Smooth muscle cell (in vitro differentiated cells): ENCODE results near the gene INKA2. TPM values are rescaled to one million over a fixed set of nuclear protein-coding genes. Genes with fewer than 3 reads are reported as not detected.
"Not testable (repeated sequence)": the region's sequence is repeated elsewhere in the genome, so short reads cannot be mapped to it uniquely, and the experiment has no call there.

Experiments used
- DNase-seq: peaks from one replicate; lab custom pipeline; 2025; ENCODE audit not compliant: unreplicated experiment; lab: John Stamatoyannopoulos, UW
- H2AFZ ChIP-seq: fragments of 200-600 bp; sonication (generic); 2 replicates; pipeline ENCODE4 v1.6.0; 2016; ENCODE audit warnings: antibody characterized with exemption, low read depth, mild to moderate bottlenecking
- H3F3A ChIP-seq: fragments of 200-600 bp; sonication (generic); 2 replicates; pipeline ENCODE4 v1.6.0; 2017; ENCODE audit warnings: antibody characterized with exemption, low read depth
- H3K27ac ChIP-seq: fragments of 200-600 bp; sonication (generic); 2 replicates; pipeline ENCODE4 v1.5.1; 2016; ENCODE audit warnings: low read depth, mild to moderate bottlenecking
- H3K27me3 ChIP-seq: fragments of 200-600 bp; sonication (generic); 2 replicates; pipeline ENCODE4 v1.6.1; 2016; ENCODE audit warnings: low read depth, mild to moderate bottlenecking
- H3K36me3 ChIP-seq: fragments of 200-600 bp; sonication (generic); 2 replicates; pipeline ENCODE4 v1.5.1; 2016; ENCODE audit warnings: low read depth
- H3K4me1 ChIP-seq: fragments of 200-600 bp; sonication (generic); 2 replicates; pipeline ENCODE4 v1.5.1; 2016; ENCODE audit warnings: low read depth
- H3K4me2 ChIP-seq: fragments of 200-600 bp; sonication (generic); 2 replicates; pipeline ENCODE4 v1.6.0; 2016; ENCODE audit warnings: mild to moderate bottlenecking
- H3K4me3 ChIP-seq: fragments of 200-600 bp; sonication (generic); 2 replicates; pipeline ENCODE4 v1.5.1; 2016; ENCODE audit warnings: mild to moderate bottlenecking
- H3K79me2 ChIP-seq: fragments of 200-600 bp; sonication (generic); 2 replicates; pipeline ENCODE4 v1.6.0; 2016; ENCODE audit warnings: low read depth, mild to moderate bottlenecking
- H3K9ac ChIP-seq: fragments of 200-600 bp; sonication (generic); 2 replicates; pipeline ENCODE4 v1.6.0; 2016; ENCODE audit warnings: low read depth
- H3K9me3 ChIP-seq: fragments of 200-600 bp; sonication (generic); replicated peaks from 2 replicates; pipeline ENCODE4 v1.5.1; 2016; ENCODE audit warnings: low read depth
- H4K20me1 ChIP-seq: fragments of 200-600 bp; sonication (generic); 2 replicates; pipeline ENCODE4 v1.6.0; 2016; ENCODE audit warnings: low read depth
- WGBS: methylation state at CpG from one replicate; pipeline ENCODE4 v1.1.7; 2016; ENCODE audit warnings: low lambda C conversion rate; 5-methylcytosine and 5-hydroxymethylcytosine counted together
- polyA plus RNA-seq: library from polyadenylated mRNA; unstranded; fragments of >200 nt; fragmentation: Nextera tagmentation; extraction: Ambion mirVana; gene quantifications from 2 replicates; pipeline ENCODE4 v1.2.1, GENCODE V29; 2016
- total RNA-seq: library from RNA; depleted of rRNA; stranded (reverse); fragments of >200 nt; gene quantifications from 2 replicates; pipeline ENCODE4 v1.2.3, GENCODE V29; 2014
- TF ChIP-seq, protein P1 (sequence below): fragments of 200-600 bp; sonication (generic); IDR thresholded peaks from 2 replicates; pipeline ENCODE4 v1.5.1; 2017; ENCODE audit warnings: borderline replicate concordance, mild to moderate bottlenecking, antibody characterized with exemption; ENCODE audit not compliant: insufficient read depth, poor library complexity, severe bottlenecking

Gene INKA2
- total and polyA plus RNA-seq, 2 experiments from 2014 or later: 1.8 TPM; not detected in 1

DNA sequence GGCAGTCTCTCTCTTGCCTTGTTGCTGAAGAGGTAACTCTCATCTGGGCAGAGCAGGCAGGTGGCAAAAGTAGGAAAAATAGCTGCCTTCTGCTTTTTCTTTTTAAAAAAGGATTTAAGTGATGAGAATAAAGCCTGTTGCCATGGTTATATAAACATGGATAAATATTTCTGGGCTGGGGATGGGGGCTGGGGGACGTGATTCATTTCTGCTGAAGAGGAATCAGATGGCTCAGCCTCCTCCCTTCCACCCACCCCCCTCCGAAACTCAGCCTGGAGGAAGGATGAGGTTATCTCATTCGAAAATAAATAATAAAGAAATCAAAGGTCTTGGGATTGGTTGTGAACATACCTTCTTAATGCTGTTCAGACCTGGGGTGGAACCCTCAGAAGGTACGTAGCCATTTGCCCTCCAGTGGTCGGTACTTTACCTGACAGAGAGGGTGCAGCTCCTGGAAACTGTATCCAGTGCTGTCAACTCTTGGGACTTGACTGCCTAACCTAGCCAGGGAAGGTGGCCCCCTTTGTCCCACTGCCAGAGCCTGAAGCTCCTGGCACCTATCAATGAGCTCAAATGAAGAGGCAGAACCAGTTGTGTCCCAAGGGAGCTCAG is 3.8 kb upstream of the INKA2 start:
- Histone ChIP-seq H3K36me3 (no peaks in the 10 kb centered on the region), H3K4me3 (no peak overlapping the region), H3K9me3 (no peaks in the 10 kb centered on the region), H3K9ac (no peak overlapping the region), H3F3A (peaks cover 1% of the 10 kb centered on the region), H3K4me1 (peaks cover 6% of the 10 kb centered on the region), H3K79me2 (no peaks in the 10 kb centered on the region), H3K27me3 (peaks cover 13% of the 10 kb centered on the region), H4K20me1 (no peaks in the 10 kb centered on the region), H2AFZ (no peak overlapping the region), H3K4me2 (no peak overlapping the region), H3K27ac (no peak overlapping the region)
- 83% methylated on average over 5 of the region's 5 CpGs for WGBS
- TF ChIP-seq, protein P1, sequence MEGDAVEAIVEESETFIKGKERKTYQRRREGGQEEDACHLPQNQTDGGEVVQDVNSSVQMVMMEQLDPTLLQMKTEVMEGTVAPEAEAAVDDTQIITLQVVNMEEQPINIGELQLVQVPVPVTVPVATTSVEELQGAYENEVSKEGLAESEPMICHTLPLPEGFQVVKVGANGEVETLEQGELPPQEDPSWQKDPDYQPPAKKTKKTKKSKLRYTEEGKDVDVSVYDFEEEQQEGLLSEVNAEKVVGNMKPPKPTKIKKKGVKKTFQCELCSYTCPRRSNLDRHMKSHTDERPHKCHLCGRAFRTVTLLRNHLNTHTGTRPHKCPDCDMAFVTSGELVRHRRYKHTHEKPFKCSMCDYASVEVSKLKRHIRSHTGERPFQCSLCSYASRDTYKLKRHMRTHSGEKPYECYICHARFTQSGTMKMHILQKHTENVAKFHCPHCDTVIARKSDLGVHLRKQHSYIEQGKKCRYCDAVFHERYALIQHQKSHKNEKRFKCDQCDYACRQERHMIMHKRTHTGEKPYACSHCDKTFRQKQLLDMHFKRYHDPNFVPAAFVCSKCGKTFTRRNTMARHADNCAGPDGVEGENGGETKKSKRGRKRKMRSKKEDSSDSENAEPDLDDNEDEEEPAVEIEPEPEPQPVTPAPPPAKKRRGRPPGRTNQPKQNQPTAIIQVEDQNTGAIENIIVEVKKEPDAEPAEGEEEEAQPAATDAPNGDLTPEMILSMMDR: no peak
- no peak for DNase-seq

DNA sequence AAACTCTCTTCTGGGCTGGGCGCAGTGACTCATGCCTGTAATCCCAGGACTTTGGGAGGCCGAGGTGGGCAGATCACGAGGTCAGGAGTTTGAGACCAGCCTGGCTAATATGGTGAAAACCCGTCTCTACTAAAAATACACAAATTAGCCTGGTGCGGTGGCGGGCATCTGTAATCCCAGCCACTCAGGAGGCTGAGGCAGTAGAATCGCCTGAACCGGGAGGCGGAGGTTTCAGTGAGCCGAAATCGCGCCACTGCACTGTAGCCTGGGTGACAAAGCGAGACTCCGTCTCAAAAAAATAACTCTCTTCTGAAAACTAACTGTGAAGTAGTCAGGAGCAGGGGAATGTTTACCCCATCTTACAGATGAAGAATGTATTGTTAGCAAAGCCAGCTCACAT is 3.1 kb upstream of the INKA2 start:
- H3K36me3 ChIP-seq, H2AFZ ChIP-seq, H4K20me1 ChIP-seq, H3K9ac ChIP-seq, H3K4me2 ChIP-seq, DNase-seq, H3F3A ChIP-seq, H3K4me3 ChIP-seq, H3K79me2 ChIP-seq, H3K27ac ChIP-seq, H3K9me3 ChIP-seq: not testable (repeated sequence)
- Histone ChIP-seq H3K4me1 (peaks cover 13% of the 10 kb centered on the region), H3K27me3 (peaks cover 13% of the 10 kb centered on the region)
- WGBS: 91% methylated on average over 14 of the region's 14 CpGs

DNA sequence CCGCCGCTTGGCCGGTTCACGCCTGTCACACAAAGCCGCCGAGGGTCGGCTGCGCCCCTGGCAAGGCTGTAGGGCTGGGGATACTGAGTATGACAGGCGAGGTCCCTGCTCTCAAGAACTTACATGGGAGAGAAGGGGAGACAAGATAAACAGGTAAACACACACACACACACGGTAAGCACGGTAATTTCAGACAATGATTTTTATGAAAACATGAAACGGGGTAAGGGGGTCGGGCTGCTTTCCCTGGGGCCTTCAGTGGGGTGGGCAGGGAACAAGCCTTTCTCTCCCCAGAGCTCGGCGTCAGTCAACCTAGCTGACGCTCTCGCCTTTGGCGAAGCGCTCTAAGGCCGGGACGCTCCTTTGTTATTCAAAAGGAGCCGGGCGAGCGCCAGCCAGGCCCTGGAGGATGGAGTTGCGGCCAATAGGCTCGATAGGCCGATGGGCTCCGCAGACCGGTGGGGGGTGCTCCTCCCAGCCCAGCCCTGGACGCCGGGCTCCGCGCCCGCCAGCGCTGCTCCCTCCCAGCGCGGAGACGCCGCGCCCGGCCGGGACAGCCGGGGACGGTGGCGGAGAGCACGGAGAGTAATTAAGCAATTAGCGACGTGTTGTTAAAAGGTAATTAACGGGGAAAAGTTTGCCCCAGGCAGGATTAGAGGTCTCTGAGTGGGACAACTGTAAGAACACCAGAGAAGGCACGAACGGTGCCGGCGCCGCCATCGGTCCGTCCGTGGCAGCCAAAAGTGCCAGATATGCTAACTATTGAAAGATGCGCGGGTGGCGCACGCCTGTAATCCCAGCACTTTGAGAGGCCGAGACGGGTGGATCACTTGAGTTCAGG is 950 bp upstream of the INKA2 start:
- Histone ChIP-seq H3K27me3 (peaks cover 13% of the 10 kb centered on the region), H3K79me2 (no peaks in the 10 kb centered on the region), H2AFZ (peak overlapping the region; percentile 71), H3K9ac (peak overlapping the region; percentile 16), H3K4me2 (peak overlapping the region; percentile 85), H3K4me1 (peaks cover 26% of the 10 kb centered on the region), H3K4me3 (peak overlapping the region; percentile 53), H3K9me3 (no peaks in the 10 kb centered on the region), H3F3A (peaks cover 9% of the 10 kb centered on the region), H3K36me3 (no peaks in the 10 kb centered on the region), H3K27ac (peak overlapping the region; percentile 36), H4K20me1 (peaks cover 6% of the 10 kb centered on the region)
- DNase-seq: peak; percentile 44
- TF ChIP-seq, protein P1: no peak
- 2% methylated on average over 63 of the region's 63 CpGs for WGBS

DNA sequence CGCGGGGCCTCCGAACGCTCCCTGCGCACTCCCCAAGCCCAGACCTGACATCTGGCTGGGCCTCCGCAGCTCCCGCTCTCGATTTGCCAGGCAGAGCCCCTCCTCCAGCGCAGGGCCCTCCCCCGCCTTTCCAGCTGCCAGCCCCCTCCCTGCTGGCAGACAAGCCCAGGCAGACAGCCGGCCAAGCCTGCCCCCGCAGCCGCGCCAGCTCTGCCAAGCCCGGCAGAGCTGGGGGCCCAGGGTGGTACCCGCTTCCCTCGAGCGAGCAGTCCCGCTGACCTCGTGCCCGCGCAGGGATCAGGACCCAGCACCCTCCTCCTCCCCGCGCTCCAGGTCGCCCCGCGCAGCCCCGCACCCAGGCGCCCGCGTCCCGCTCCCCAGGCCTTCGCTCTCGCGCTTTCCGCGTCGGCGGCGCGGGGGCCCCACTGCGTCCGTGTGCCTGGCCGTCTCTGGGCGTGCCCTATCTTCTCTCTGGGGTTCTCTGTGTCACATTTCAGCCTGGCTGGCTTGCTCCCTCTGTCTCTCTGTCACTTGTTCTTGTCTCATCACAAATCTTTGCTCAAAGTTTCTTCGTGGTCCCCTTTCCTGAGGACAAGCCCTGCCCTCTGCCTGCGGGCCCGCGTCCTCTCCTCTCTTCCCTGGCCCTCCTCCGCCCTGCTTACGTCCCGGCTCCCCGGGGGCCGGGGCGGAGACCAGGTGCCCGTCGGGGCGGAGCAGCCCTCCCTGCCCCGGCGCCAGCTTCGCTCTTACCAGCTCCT is 580 bp downstream of the INKA2 start:
- Histone ChIP-seq H3K27me3 (peaks cover 13% of the 10 kb centered on the region), H2AFZ (peak overlapping the region; percentile 64), H3K27ac (peak overlapping the region; percentile 36), H3K4me3 (peak overlapping the region; percentile 53), H3K79me2 (no peaks in the 10 kb centered on the region), H3K9me3 (no peaks in the 10 kb centered on the region), H3K4me2 (peak overlapping the region; percentile 85), H4K20me1 (peaks cover 6% of the 10 kb centered on the region), H3K36me3 (no peaks in the 10 kb centered on the region), H3K9ac (peak overlapping the region; percentile 16), H3F3A (peaks cover 9% of the 10 kb centered on the region), H3K4me1 (peaks cover 26% of the 10 kb centered on the region)
- peak; percentile 77 for DNase-seq
- WGBS: under 1% methylated on average over 27 of the region's 61 CpGs
- TF ChIP-seq, protein P1: no peak
